AG04449 (cell line): ENCODE measurements around the gene EYA4.

ENCODE experiments used
- CTCF ChIA-PET: fragments of 350-600 bp; formaldehyde crosslinking; extraction: SDS; loops from one replicate; lab custom pipeline; 2021; ENCODE audit warnings: antibody characterized with exemption; lab: Yijun Ruan, JAX
- POLR2A ChIA-PET: fragments of 400-600, 350-600 bp; formaldehyde crosslinking; extraction: SDS; loops from one replicate; lab custom pipeline; 2020; ENCODE audit warnings: antibody characterized with exemption, inconsistent platforms; lab: Yijun Ruan, JAX
- DNase-seq: peaks from one replicate; pipeline ENCODE4 v3.0.0-alpha.2; 2010; ENCODE audit warnings: low read depth, low spot score
- H3K4me3 ChIP-seq: 2 replicates; pipeline ENCODE4 v1.5.1; 2011; ENCODE audit warnings: low read depth, mild to moderate bottlenecking, control low read depth, low read length
- CTCF ChIP-seq: IDR thresholded peaks from one replicate; pipeline ENCODE4 v1.5.1; 2011; ENCODE audit warnings: mild to moderate bottlenecking, moderate library complexity, low read length, control low read depth, inconsistent platforms; ENCODE audit not compliant: insufficient read depth; ENCODE audit errors: missing control alignments

Gene EYA4

GRCh38 chr6:133205304-133205703, 35.9 kb upstream of the EYA4 start:
- H3K4me3 ChIP-seq: no peak overlapping the region
- ChIA-PET POLR2A (no interaction called here), CTCF (no interaction called here)
- DNase-seq: no peak
- TF ChIP-seq CTCF: no peak

- ChIA-PET CTCF (no interaction called here), POLR2A (no interaction called here)
- no peak for TF ChIP-seq CTCF
Measured at GRCh38 chr6:133206942-133207341, 34.2 kb upstream of the EYA4 start.

GRCh38 chr6:133207754-133208153, 33.4 kb upstream of the EYA4 start:
- CTCF ChIA-PET: no interaction called here
- POLR2A ChIA-PET: no interaction called here
- DNase-seq: no peak
- TF ChIP-seq CTCF: no peak
- H3K4me3 ChIP-seq: no peak overlapping the region

More at GRCh38 chr6:133206942-133207341, 34.2 kb upstream of the EYA4 start:
- DNase-seq: no peak
- no peak overlapping the region for H3K4me3 ChIP-seq

DNA sequence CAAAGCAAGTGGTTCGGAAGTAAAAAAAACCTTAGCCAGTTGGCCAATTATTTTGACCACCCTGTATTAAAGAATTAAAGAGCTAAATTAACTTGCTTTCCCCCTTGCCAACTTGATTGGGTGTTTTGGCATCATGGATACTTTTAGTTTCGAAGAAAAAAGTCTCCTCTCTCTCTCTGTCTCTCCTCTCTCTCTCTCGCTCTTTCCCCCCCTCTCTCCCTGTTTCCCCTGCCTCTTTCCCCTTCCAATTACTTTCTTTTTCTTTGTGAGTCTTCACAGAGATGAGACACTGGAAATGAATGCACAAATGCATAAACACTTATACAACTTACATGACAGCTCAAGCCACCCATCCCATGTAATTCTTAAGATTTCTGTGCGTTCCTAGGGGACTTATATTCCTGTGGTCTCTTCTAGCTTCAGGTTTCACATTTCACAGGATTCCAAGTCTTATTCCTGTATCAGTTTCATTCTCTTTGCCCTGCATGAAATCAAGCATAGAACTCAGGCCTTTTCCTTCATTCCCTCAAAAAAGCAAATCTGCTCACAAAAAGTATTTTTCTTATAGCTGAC, 32.9 kb upstream of the EYA4 start:
- POLR2A ChIA-PET: no interaction called here
- DNase-seq: no peak
- CTCF ChIA-PET: no interaction called here
- no peak overlapping the region for H3K4me3 ChIP-seq
- TF ChIP-seq CTCF: no peak

DNA sequence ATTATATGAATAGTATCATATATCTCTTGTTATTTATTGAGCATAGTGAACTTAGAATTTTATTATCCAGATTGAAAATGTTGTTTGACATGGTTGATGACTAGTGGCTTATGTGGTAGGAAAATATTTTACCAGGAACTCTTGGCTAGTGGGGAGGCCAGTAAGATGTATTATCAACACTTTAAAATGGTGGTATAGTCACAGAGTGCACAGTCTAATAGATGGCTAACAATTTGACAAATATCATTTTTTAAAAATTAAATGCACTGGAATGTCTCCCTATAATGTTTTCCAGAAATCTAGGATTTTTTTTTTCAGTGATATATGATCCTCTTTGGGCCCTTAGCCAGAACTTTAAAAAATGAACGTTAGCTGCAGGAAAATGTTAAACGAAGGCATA, 26.9 kb upstream of the EYA4 start:
- TF ChIP-seq CTCF: no peak
- ChIA-PET CTCF (interaction anchor here (1.2 kb wide), 1 partner anchor 27 kb away, joined by 3 read pairs; no protein-coding TSS in a partner anchor), POLR2A (no interaction called here)
- no peak overlapping the region for H3K4me3 ChIP-seq
- no peak for DNase-seq

GRCh38 chr6:133218852-133219251, 22.3 kb upstream of the EYA4 start:
- ChIA-PET CTCF (no interaction called here), POLR2A (no interaction called here)
- no peak overlapping the region for H3K4me3 ChIP-seq
- DNase-seq: no peak
- TF ChIP-seq CTCF: no peak
